Inflammatory macrophage (primary cell): Measurements from ENCODE around the gene CUL1.
A peak's percentile ranks its signal among the peaks of the same experiment; 100 is the strongest.

Experiments used
- DNase-seq, 2 donors: peaks; one replicate each; pipeline ENCODE4 v3.0.0-alpha.2; 2020 to 2022

CUL1 gene

GRCh38 chr7:148719753-148720152 lies 21.1 kb downstream of the CUL1 start:
- no peak for DNase-seq

- no peak for DNase-seq
Measured at GRCh38 chr7:148720472-148720871, 21.8 kb downstream of the CUL1 start.

GRCh38 chr7:148721390-148721789 lies 22.7 kb downstream of the CUL1 start:
- no peak for DNase-seq

GRCh38 chr7:148722340-148723165 lies 23.9 kb downstream of the CUL1 start:
- no peak for DNase-seq

GRCh38 chr7:148723166-148723559 lies 24.5 kb downstream of the CUL1 start:
- no peak for DNase-seq

- no peak for DNase-seq
Measured at GRCh38 chr7:148723846-148724245, 25.1 kb downstream of the CUL1 start.

- peak; percentile 32 to 59 for DNase-seq
Measured at GRCh38 chr7:148726385-148726784, 27.7 kb downstream of the CUL1 start.

- no peak for DNase-seq
Measured at GRCh38 chr7:148727501-148728278, 29.0 kb downstream of the CUL1 start.

GRCh38 chr7:148729984-148730733 lies 31.5 kb downstream of the CUL1 start:
- DNase-seq = no peak

- DNase-seq = no peak
Measured at GRCh38 chr7:148732862-148733261, 34.2 kb downstream of the CUL1 start.

- DNase-seq = no peak
Measured at GRCh38 chr7:148733496-148733895, 34.8 kb downstream of the CUL1 start.

- no peak for DNase-seq
Measured at GRCh38 chr7:148735141-148735540, 36.4 kb downstream of the CUL1 start.

GRCh38 chr7:148735967-148736366 lies 37.3 kb downstream of the CUL1 start:
- DNase-seq = no peak

- DNase-seq = no peak
Measured at GRCh38 chr7:148738737-148739535, 40.2 kb downstream of the CUL1 start.

GRCh38 chr7:148746135-148746534 lies 47.4 kb downstream of the CUL1 start:
- DNase-seq = no peak

- DNase-seq = no peak
Measured at GRCh38 chr7:148747274-148747673, 48.6 kb downstream of the CUL1 start.

- no peak for DNase-seq
Measured at GRCh38 chr7:148750442-148751355, 52.0 kb downstream of the CUL1 start.

- DNase-seq = no peak
Measured at GRCh38 chr7:148753224-148753623, 54.5 kb downstream of the CUL1 start.

- DNase-seq = peak in 1 of 2 donors; percentile 1
Measured at GRCh38 chr7:148754912-148755311, 56.2 kb downstream of the CUL1 start.

GRCh38 chr7:148761499-148762278 lies 63.0 kb downstream of the CUL1 start:
- no peak for DNase-seq
